Panc1 (cell line): Measurements from ENCODE around the gene TBRG1. TPM values are rescaled to one million over a fixed set of nuclear protein-coding genes. Genes with fewer than 3 reads are reported as not detected.
A peak's percentile ranks its signal among the peaks of the same experiment; 100 is the strongest.

Experiments
- ATAC-seq: fragments of 200-7000 bp; cut with Tn5 transposase; 2 replicates; pipeline ENCODE4 v1.9.1; 2020; ENCODE audit warnings: mild to moderate bottlenecking, moderate library complexity
- BruUV-seq: library from RNA; stranded (reverse); fragments of 400-500 nt; replicated peaks from 2 replicates; lab custom pipeline; 2021; lab: Mats Ljungman, UMichigan
- CTCF ChIA-PET: fragments of 300-600 bp; sonication (Branson Sonifier 250); formaldehyde crosslinking; loops from one replicate; lab custom pipeline; 2022; ENCODE audit warnings: antibody characterized with exemption; lab: Charles Lee
- POLR2A ChIA-PET: fragments of 300-600 bp; sonication (Branson Sonifier 250); formaldehyde crosslinking; loops from one replicate; lab custom pipeline; 2022; ENCODE audit warnings: antibody characterized with exemption; lab: Charles Lee
- DNase-seq: peaks from one replicate; pipeline ENCODE4 v3.0.0-alpha.2; 2010; ENCODE audit warnings: low read depth, low spot score
- H3K27ac ChIP-seq: 2 replicates; pipeline ENCODE4 v1.5.1; 2011; ENCODE audit warnings: mild to moderate bottlenecking, low read length, inconsistent platforms
- H3K27me3 ChIP-seq: fragments of 200-500 bp; sonication (Bioruptor generic); 2 replicates; pipeline ENCODE4 v1.6.0; 2014; ENCODE audit warnings: low read length, inconsistent platforms; ENCODE audit not compliant: control insufficient read depth, insufficient read depth
- H3K36me3 ChIP-seq: fragments of 200-500 bp; sonication (Bioruptor generic); 2 replicates; pipeline ENCODE4 v1.5.1; 2014; ENCODE audit warnings: inconsistent platforms, mild to moderate bottlenecking, low read length, moderate library complexity; ENCODE audit not compliant: control insufficient read depth, insufficient read depth
- H3K4me1 ChIP-seq: 2 replicates; pipeline ENCODE4 v1.5.1; 2011; ENCODE audit warnings: inconsistent platforms, mild to moderate bottlenecking, low read length, moderate library complexity; ENCODE audit not compliant: control insufficient read depth, insufficient read depth
- H3K4me3 ChIP-seq, 2 experiments: 2 replicates each; pipeline ENCODE4 v1.5.1; 2011 to 2012; ENCODE audit warnings: low read depth in 2 of 2, low read length in 2 of 2, mild to moderate bottlenecking in 2 of 2, inconsistent platforms in 1 of 2, moderate library complexity in 1 of 2
- H3K9me3 ChIP-seq: fragments of 200-500 bp; sonication (Bioruptor generic); 2 replicates; pipeline ENCODE4 v1.5.1; 2014; ENCODE audit warnings: low read depth, mild to moderate bottlenecking, inconsistent platforms, low read length, moderate library complexity; ENCODE audit not compliant: control insufficient read depth, insufficient read depth
- POLR2AphosphoS5 ChIP-seq: IDR thresholded peaks from 2 replicates; pipeline ENCODE4 v1.6.1; 2012; ENCODE audit warnings: mild to moderate bottlenecking, low read depth, low read length, moderate library complexity
- SIN3A ChIP-seq: IDR thresholded peaks from 2 replicates; pipeline ENCODE4 v1.6.1; 2012; ENCODE audit warnings: low read depth, mild to moderate bottlenecking, low read length, moderate library complexity, borderline replicate concordance; ENCODE audit not compliant: insufficient read depth
- TCF7L2 ChIP-seq: IDR thresholded peaks from 2 replicates; pipeline ENCODE4 v1.6.1; 2011; ENCODE audit warnings: mild to moderate bottlenecking, low read depth, low read length, inconsistent platforms
- in situ Hi-C: cut with HindIII; loops from 2 replicates; pipeline ENCODE4 v1.10.0; 2016; ENCODE audit warnings: low sequenced_read_pairs, low pct_unique_long_range_greater_than_20kb
- intact Hi-C: fragments of 100-400 bp; cut with micrococcal nuclease; formaldehyde crosslinking; loops from one replicate; pipeline ENCODE4 v1.10.0; 2022; ENCODE audit not compliant: unreplicated experiment
- total RNA-seq: library from RNA; stranded (reverse); gene quantifications from one replicate; pipeline ENCODE4 v1.2.1, GENCODE V29; 2021; ENCODE audit not compliant: unreplicated experiment
- TF ChIP-seq, protein P1 (sequence below), 2 experiments: IDR thresholded peaks; 2 replicates each; pipeline ENCODE4 v1.6.1; 2011 to 2012; ENCODE audit warnings: low read depth in 2 of 2, control low read depth in 1 of 2, low read length in 1 of 2, mild to moderate bottlenecking in 1 of 2, moderate library complexity in 1 of 2; ENCODE audit not compliant: insufficient read depth in 1 of 2
- TF ChIP-seq, protein P2 (sequence below): fragments of 450-650 bp; IDR thresholded peaks from 2 replicates; pipeline ENCODE4 v1.5.1; 2017; ENCODE audit warnings: mild to moderate bottlenecking

TBRG1 gene
- total RNA-seq, 1 experiment from 2014 or later: 35.0 TPM

DNA sequence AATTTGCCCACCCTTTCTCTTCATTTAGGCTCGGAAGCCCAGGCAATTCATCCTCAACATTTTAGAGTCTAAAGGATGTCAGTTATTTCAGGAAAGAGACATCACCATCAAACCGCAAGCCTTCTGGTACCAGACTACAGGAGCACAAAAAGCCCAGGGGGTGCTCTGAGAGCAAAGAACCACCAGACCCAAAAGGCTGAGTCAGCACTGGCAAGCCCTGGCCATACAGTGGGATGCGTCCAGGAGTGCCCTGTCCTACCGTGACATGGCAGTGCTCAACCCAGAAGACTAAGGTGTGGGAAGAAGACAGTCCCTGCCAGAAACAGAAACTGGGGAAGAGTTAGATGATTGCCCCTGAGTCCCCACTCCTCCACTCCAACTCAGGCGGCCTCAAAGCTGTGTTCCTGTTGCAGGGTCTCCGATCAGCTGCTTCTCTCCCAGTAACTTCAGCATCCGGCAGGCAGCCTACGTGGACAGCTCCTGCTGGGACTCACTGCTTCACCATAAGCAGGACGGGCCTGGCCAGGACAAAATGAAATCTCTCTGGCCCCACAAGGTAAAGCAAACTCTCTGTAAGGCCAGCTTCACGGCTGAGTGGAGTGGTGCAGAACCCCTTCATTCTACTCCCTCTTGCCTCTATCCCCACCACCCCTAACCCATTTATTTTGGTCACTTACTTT lies 10.0 kb upstream of the TBRG1 start:
- no TSS peak for BruUV-seq
- Histone ChIP-seq H3K27ac (no peak overlapping the region), H3K27me3 (no peaks in the 10 kb centered on the region), H3K36me3 (no peaks in the 10 kb centered on the region), H3K4me1 (no peaks in the 10 kb centered on the region), H3K4me3 (no peak overlapping the region), H3K9me3 (no peaks in the 10 kb centered on the region)
- TF ChIP-seq, protein P1, sequence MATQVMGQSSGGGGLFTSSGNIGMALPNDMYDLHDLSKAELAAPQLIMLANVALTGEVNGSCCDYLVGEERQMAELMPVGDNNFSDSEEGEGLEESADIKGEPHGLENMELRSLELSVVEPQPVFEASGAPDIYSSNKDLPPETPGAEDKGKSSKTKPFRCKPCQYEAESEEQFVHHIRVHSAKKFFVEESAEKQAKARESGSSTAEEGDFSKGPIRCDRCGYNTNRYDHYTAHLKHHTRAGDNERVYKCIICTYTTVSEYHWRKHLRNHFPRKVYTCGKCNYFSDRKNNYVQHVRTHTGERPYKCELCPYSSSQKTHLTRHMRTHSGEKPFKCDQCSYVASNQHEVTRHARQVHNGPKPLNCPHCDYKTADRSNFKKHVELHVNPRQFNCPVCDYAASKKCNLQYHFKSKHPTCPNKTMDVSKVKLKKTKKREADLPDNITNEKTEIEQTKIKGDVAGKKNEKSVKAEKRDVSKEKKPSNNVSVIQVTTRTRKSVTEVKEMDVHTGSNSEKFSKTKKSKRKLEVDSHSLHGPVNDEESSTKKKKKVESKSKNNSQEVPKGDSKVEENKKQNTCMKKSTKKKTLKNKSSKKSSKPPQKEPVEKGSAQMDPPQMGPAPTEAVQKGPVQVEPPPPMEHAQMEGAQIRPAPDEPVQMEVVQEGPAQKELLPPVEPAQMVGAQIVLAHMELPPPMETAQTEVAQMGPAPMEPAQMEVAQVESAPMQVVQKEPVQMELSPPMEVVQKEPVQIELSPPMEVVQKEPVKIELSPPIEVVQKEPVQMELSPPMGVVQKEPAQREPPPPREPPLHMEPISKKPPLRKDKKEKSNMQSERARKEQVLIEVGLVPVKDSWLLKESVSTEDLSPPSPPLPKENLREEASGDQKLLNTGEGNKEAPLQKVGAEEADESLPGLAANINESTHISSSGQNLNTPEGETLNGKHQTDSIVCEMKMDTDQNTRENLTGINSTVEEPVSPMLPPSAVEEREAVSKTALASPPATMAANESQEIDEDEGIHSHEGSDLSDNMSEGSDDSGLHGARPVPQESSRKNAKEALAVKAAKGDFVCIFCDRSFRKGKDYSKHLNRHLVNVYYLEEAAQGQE (IDR thresholded peaks at IDR 0.05; ENCODE audit: insufficient read depth in 1 of 2, low read depth in 2 of 2, low read length in 1 of 2): no peak
- TF ChIP-seq TCF7L2: no peak
- no peak for TF ChIP-seq POLR2AphosphoS5
- TF ChIP-seq SIN3A: no peak
- TF ChIP-seq, protein P2, sequence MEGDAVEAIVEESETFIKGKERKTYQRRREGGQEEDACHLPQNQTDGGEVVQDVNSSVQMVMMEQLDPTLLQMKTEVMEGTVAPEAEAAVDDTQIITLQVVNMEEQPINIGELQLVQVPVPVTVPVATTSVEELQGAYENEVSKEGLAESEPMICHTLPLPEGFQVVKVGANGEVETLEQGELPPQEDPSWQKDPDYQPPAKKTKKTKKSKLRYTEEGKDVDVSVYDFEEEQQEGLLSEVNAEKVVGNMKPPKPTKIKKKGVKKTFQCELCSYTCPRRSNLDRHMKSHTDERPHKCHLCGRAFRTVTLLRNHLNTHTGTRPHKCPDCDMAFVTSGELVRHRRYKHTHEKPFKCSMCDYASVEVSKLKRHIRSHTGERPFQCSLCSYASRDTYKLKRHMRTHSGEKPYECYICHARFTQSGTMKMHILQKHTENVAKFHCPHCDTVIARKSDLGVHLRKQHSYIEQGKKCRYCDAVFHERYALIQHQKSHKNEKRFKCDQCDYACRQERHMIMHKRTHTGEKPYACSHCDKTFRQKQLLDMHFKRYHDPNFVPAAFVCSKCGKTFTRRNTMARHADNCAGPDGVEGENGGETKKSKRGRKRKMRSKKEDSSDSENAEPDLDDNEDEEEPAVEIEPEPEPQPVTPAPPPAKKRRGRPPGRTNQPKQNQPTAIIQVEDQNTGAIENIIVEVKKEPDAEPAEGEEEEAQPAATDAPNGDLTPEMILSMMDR: no peak
- no peak for DNase-seq
- ChIA-PET POLR2A (no interaction called here), CTCF (no interaction called here)
- in situ Hi-C loops: no loop called here
- intact Hi-C loops: no loop called here
- peak; percentile 42; the same call in 1 of the 2 replicates for ATAC-seq

DNA sequence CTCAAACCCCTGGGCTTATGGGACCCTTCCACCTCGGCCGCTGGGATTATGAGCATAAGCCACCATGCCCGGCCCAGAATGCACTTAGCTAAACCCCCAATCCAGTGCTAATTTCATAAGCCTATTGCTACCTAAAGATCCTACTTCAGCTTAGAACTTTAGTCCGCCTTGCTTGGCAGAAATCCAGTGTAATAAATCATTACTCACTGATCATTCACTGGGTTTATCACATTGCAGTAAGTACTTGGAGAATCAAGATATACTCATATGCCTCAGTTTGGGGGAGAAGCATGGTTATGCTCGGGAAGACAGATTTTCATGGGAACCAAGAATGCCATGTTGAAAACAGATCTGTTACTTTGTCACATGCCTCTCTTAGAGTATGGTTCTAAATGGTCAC lies 3.8 kb upstream of the TBRG1 start:
- no peak overlapping the region for H3K4me3 ChIP-seq
- no peak for DNase-seq
- TF ChIP-seq, protein P1 (IDR thresholded peaks at IDR 0.05; ENCODE audit: insufficient read depth in 1 of 2, low read depth in 2 of 2, low read length in 1 of 2): no peak
- TF ChIP-seq POLR2AphosphoS5 (no peak), TCF7L2 (no peak), SIN3A (no peak)
- TF ChIP-seq, protein P2: no peak
- no TSS peak for BruUV-seq
- ChIA-PET CTCF (interaction anchor here (0.6 kb wide), 1 partner anchor 11 kb away, joined by 8 read pairs; no protein-coding TSS in a partner anchor), POLR2A (no interaction called here)
- H3K9me3 ChIP-seq: no peaks in the 10 kb centered on the region
- peaks cover 4% of the 10 kb centered on the region; the same call in 1 of the 2 replicates for H3K27me3 ChIP-seq
- H3K4me1 ChIP-seq: peaks cover 8% of the 10 kb centered on the region
- in situ Hi-C loops: no loop called here
- no peaks in the 10 kb centered on the region; the same call in 1 of the 2 replicates for H3K36me3 ChIP-seq
- intact Hi-C loops: no loop called here
- no peak overlapping the region for H3K27ac ChIP-seq
- ATAC-seq: no peak
